A673 (cell line): ENCODE results near the gene TCEAL4.

Source experiments
- EZH2 ChIP-seq: fragments of 200-600 bp; sonication (generic); IDR thresholded peaks from 2 replicates; pipeline ENCODE4 v1.6.1; 2017; ENCODE audit warnings: borderline replicate concordance, low read depth, mild to moderate bottlenecking, mixed read lengths, antibody characterized with exemption, low read length; ENCODE audit not compliant: poor library complexity, severe bottlenecking
- TF ChIP-seq, protein P1 (sequence below): fragments of 300-800, 200-600 bp; sonication (generic); conservative IDR thresholded peaks from 2 replicates; pipeline ENCODE4 v1.5.1; 2017; ENCODE audit warnings: low read depth, mild to moderate bottlenecking, antibody characterized with exemption, low read length, moderate library complexity, mixed read lengths

DNA sequence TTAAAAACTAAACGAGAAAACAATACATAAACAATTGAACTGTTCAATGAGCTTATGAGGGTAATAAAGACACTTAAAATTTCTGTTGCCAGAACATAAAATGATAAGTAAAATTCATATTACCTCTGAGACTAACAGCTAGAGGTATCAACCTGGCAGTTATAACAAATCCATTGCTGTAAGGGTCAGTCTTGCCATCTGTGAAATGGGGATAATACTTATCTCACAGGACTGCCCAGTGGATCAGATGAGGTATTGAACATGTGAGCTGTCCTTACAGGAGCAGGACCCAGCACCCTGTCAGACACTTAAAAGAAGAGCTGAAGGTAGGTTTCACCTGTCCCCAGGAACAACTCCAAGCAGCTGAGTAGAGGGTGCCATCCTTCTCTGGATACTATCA is 25.0 kb downstream of the TCEAL4 start:
- TF ChIP-seq, protein P1, sequence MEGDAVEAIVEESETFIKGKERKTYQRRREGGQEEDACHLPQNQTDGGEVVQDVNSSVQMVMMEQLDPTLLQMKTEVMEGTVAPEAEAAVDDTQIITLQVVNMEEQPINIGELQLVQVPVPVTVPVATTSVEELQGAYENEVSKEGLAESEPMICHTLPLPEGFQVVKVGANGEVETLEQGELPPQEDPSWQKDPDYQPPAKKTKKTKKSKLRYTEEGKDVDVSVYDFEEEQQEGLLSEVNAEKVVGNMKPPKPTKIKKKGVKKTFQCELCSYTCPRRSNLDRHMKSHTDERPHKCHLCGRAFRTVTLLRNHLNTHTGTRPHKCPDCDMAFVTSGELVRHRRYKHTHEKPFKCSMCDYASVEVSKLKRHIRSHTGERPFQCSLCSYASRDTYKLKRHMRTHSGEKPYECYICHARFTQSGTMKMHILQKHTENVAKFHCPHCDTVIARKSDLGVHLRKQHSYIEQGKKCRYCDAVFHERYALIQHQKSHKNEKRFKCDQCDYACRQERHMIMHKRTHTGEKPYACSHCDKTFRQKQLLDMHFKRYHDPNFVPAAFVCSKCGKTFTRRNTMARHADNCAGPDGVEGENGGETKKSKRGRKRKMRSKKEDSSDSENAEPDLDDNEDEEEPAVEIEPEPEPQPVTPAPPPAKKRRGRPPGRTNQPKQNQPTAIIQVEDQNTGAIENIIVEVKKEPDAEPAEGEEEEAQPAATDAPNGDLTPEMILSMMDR = no peak
- no peak for TF ChIP-seq EZH2
